HEK293T (cell line): ENCODE results near the gene NLN.
A peak's percentile ranks its signal among the peaks of the same experiment; 100 is the strongest.

Experiments used
- CTCF ChIA-PET: fragments of 350-600 bp; formaldehyde crosslinking; extraction: SDS; loops from one replicate; lab custom pipeline; 2021; ENCODE audit warnings: antibody characterized with exemption, inconsistent platforms; lab: Yijun Ruan, JAX
- POLR2A ChIA-PET: fragments of 350-600 bp; formaldehyde crosslinking; extraction: SDS; loops from one replicate; lab custom pipeline; 2020; ENCODE audit warnings: antibody characterized with exemption, inconsistent platforms; lab: Yijun Ruan, JAX
- DNase-seq: peaks from one replicate; pipeline ENCODE4 v3.0.0; 2012; ENCODE audit warnings: mixed read lengths; ENCODE audit errors: extremely low spot score
- ARNT ChIP-seq: fragments of 450-650 bp; IDR thresholded peaks from 2 replicates; pipeline ENCODE4 v1.6.1; 2017; ENCODE audit warnings: mild to moderate bottlenecking
- BHLHE40 ChIP-seq: fragments of 450-650 bp; IDR thresholded peaks from 2 replicates; pipeline ENCODE4 v1.6.1; 2016; ENCODE audit warnings: mild to moderate bottlenecking, moderate library complexity, borderline replicate concordance
- CTBP1 ChIP-seq: fragments of 450-650 bp; IDR thresholded peaks from 2 replicates; pipeline ENCODE4 v1.6.1; 2016; ENCODE audit warnings: borderline replicate concordance
- ELF4 ChIP-seq: fragments of 450-650 bp; IDR thresholded peaks from 2 replicates; pipeline ENCODE4 v1.6.1; 2017; ENCODE audit warnings: antibody characterized with exemption
- FOXA1 ChIP-seq: fragments of 450-650 bp; IDR thresholded peaks from 2 replicates; pipeline ENCODE4 v1.6.1; 2016; ENCODE audit warnings: mild to moderate bottlenecking
- FOXK2 ChIP-seq: fragments of 450-650 bp; IDR thresholded peaks from 2 replicates; pipeline ENCODE4 v1.6.1; 2016; ENCODE audit warnings: mild to moderate bottlenecking
- FOXM1 ChIP-seq: fragments of 450-650 bp; IDR thresholded peaks from 2 replicates; pipeline ENCODE4 v1.6.1; 2017; ENCODE audit warnings: mild to moderate bottlenecking, borderline replicate concordance
- HDGF ChIP-seq: fragments of 450-650 bp; IDR thresholded peaks from 2 replicates; pipeline ENCODE4 v1.6.1; 2017; ENCODE audit warnings: antibody characterized with exemption, borderline replicate concordance
- L3MBTL2 ChIP-seq: fragments of 450-650 bp; conservative IDR thresholded peaks from 2 replicates; pipeline ENCODE4 v1.6.1; 2016; ENCODE audit warnings: mild to moderate bottlenecking
- LEF1 ChIP-seq: fragments of 450-650 bp; IDR thresholded peaks from 2 replicates; pipeline ENCODE4 v1.6.1; 2017; ENCODE audit warnings: mild to moderate bottlenecking, borderline replicate concordance
- NFRKB ChIP-seq: fragments of 450-650 bp; IDR thresholded peaks from 2 replicates; pipeline ENCODE4 v1.6.1; 2016; ENCODE audit warnings: mild to moderate bottlenecking, moderate library complexity
- SP1 ChIP-seq: fragments of 450-650 bp; IDR thresholded peaks from 2 replicates; pipeline ENCODE4 v1.6.1; 2017
- SUZ12 ChIP-seq: fragments of 450-650 bp; IDR thresholded peaks from 2 replicates; pipeline ENCODE4 v1.6.1; 2016; ENCODE audit warnings: mild to moderate bottlenecking
- TARDBP ChIP-seq: fragments of 450-650 bp; IDR thresholded peaks from 2 replicates; pipeline ENCODE4 v1.6.1; 2016
- ZNF384 ChIP-seq: fragments of 450-650 bp; IDR thresholded peaks from 2 replicates; pipeline ENCODE4 v1.6.1; 2016
- TF ChIP-seq, protein P1 (sequence below): fragments of 450-650 bp; IDR thresholded peaks from 2 replicates; pipeline ENCODE4 v1.6.1; 2016

NLN gene

DNA sequence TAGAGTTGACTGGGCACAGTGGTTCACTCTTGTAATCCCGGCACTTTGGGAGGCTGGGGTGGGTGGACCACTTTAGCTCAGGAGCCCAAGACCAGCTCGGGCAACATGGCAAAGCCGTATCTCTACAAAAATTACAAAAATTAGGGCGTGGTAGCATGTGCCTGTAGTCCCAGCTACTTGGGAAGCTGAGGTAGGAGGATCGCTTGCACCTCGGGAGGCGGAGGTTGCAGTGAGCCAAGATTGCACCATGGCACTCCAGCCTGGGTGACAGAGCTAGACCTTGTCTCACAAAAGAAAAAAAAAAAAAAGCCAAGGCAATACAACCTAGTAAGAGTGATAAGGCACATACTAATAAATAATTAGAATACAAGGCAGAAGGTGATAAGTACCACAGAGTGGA is 15.8 kb downstream of the NLN start:
- no peak for DNase-seq
- POLR2A ChIA-PET, result interaction anchor here (1.0 kb wide), 1 partner anchor 407 kb away, joined by 3 read pairs; no protein-coding TSS in a partner anchor
- TF ChIP-seq L3MBTL2 (no peak), FOXA1 (no peak), NFRKB (no peak), SUZ12 (no peak), HDGF (no peak), FOXK2 (no peak)
- CTCF ChIA-PET, result no interaction called here

DNA sequence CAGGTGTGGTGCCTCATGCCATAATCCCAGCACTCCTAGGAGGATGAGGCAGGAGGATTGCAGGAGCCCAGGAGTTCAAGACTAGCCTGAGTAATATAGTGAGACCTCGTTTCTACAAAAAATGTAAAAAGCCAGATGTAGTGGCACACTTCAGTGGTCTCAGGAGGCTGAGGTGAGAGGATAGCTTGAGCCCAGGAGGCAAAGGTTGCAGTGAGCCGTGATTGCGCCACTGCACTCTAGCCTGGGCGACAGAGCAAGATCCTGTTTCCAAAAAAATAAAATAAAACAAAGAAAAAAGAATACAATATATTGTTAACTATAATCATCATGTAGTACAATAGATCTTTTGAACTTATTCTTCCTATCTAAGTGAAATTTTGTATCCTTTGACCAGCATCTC is 16.3 kb downstream of the NLN start:
- ChIA-PET POLR2A (no interaction called here), CTCF (no interaction called here)
- no peak for TF ChIP-seq SUZ12
- TF ChIP-seq LEF1, result no peak
- no peak for DNase-seq

DNA sequence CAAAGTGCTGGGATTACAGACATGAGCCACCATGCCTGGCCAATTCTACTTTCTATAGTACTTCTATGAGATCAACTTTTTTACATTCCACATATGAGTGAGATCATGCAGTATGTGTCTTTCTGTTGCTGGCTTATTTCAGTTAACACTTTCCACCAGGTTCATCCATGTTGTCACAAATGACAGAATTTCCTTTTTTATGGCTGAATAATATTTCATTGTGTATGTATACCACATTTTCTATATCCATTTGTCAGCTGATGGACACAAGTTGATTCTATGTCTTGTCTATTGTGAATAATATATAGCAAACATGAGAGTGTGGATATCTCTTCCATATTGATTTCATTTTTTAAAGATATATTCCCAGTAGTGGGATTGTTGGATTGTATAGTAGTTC is 17.2 kb downstream of the NLN start:
- ChIA-PET POLR2A (no interaction called here), CTCF (no interaction called here)
- DNase-seq, result no peak
- no peak for TF ChIP-seq TARDBP
- no peak for TF ChIP-seq BHLHE40
- TF ChIP-seq FOXA1, result no peak
- TF ChIP-seq, protein P1, sequence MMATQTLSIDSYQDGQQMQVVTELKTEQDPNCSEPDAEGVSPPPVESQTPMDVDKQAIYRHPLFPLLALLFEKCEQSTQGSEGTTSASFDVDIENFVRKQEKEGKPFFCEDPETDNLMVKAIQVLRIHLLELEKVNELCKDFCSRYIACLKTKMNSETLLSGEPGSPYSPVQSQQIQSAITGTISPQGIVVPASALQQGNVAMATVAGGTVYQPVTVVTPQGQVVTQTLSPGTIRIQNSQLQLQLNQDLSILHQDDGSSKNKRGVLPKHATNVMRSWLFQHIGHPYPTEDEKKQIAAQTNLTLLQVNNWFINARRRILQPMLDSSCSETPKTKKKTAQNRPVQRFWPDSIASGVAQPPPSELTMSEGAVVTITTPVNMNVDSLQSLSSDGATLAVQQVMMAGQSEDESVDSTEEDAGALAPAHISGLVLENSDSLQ, result no peak
- no peak for TF ChIP-seq ELF4
- no peak for TF ChIP-seq L3MBTL2
- TF ChIP-seq NFRKB, result no peak
- TF ChIP-seq FOXM1, result no peak
- TF ChIP-seq SP1, result no peak
- TF ChIP-seq CTBP1, result no peak
- TF ChIP-seq ZNF384, result no peak
- TF ChIP-seq LEF1, result no peak
- no peak for TF ChIP-seq FOXK2
- TF ChIP-seq SUZ12, result no peak
- TF ChIP-seq ARNT, result no peak
- no peak for TF ChIP-seq HDGF

DNA sequence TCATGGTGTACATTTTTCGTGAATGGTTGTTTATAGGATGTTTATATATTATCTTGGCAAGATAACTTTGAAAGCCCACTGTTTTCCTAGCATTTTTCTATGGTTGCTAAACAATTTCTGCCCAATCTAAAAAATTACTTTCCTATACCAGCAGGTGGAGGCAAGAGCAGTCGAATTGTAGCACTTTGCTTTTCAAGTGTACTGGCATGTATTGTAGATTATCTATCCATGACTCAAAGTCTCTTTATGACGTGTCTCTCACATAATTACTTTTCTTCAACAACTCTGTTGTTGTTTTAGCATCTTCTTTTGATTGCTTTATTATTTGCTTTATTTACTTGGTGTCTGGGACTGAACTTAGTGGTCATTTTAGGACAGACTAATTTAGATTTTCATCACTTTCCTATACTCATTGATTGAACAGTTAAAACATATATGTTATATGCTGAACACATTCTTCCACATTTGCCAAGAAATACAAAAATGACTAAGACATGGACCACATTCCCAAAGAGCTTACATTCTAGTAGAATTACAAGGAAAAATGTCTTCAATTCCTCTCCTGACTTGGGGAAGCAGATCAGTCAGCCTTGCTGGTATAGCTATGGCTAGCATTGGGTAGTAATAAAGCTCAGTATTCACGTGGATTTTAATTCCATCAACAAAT is 20.7 kb downstream of the NLN start:
- ChIA-PET POLR2A (no interaction called here), CTCF (interaction anchor here (1.6 kb wide), 1 partner anchor 176 kb away, joined by 3 read pairs; no protein-coding TSS in a partner anchor)
- peak; percentile 40 for DNase-seq
- TF ChIP-seq NFRKB (no peak), ELF4 (no peak), ZNF384 (no peak), BHLHE40 (no peak), TARDBP (no peak), SP1 (no peak), LEF1 (no peak), HDGF (no peak)
- TF ChIP-seq, protein P1, result no peak

DNA sequence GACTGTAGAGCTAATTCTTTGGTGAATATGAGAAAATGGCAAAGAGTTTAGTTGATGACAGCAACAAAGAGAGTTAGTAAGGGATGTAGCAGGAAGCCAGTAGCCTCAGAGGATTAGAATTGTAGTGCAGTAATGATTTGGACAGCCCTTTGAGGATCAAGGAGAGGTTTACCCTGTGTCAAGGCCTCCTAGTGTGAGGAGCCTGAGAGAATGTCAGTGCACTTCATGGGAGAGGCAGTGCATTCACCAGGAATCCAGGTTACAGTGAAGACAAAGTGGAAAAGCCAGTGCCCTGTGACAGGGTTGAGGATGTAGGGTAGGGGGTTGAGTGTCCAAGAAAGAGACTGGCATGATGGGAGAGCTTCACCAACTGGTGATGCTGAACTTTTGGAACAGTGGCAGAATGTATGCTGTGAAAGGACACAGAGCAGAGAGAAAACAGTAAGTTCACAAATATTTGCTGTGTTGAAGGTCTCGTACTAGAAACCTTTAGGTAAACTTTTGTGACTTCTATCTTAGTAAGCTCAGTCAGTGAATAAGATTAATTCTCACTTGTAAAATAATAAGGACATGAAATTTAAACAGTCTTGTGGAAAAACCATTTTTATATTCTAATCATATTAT is 27.3 kb downstream of the NLN start:
- no peak for DNase-seq
- TF ChIP-seq L3MBTL2, result no peak
- no peak for TF ChIP-seq LEF1
- TF ChIP-seq ZNF384, result no peak
- no peak for TF ChIP-seq ARNT
- ChIA-PET POLR2A (no interaction called here), CTCF (no interaction called here)

DNA sequence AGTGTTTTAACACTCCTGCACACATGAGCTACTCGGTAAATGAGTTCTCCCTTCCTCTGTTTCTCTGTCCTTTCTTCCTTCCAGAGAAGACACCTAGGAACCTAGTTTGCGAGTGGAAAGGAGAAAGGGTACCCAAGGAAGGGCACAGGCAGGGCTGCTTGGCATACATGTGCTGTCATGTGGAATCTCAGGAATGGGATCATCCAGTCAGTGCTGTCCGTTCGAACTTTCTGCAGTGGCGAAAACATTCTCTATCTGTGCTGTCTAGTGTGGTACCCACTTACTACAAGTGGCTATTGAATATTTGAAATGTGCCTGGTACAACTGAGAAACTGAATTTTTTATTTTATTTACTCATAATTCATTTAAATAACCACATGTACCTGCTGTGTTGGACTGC is 28.0 kb downstream of the NLN start:
- CTCF ChIA-PET, result no interaction called here
- DNase-seq, result no peak
- POLR2A ChIA-PET, result no interaction called here
- no peak for TF ChIP-seq TARDBP

DNA sequence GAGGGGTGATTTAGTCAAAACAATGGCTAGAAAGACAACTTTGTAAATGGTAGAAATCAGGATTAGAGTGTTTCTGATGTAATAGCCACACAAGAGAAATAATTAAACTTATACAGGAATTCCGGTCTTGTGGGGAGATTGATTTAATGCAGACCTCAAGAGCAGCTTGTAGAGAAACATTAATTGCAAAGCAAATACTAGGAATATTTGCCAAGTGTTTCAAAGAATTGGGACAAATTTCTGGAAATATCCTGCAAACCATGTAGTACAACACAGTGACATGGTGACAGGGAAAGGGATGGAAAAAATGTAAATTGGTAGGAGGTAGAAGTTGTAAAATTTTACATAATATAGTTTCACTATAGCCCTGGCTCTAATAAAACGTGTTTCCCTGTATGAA is 28.9 kb downstream of the NLN start:
- no peak for DNase-seq
- ChIA-PET POLR2A (no interaction called here), CTCF (no interaction called here)
- no peak for TF ChIP-seq ARNT
- TF ChIP-seq CTBP1, result no peak
- no peak for TF ChIP-seq SUZ12
- no peak for TF ChIP-seq LEF1
- no peak for TF ChIP-seq FOXA1
- no peak for TF ChIP-seq NFRKB
- TF ChIP-seq, protein P1, result no peak
- no peak for TF ChIP-seq L3MBTL2
- no peak for TF ChIP-seq SP1
- TF ChIP-seq FOXK2, result no peak
- no peak for TF ChIP-seq ELF4
- no peak for TF ChIP-seq BHLHE40
